Keratinocyte (primary cell): ENCODE data around the gene ACYP2. TPM values are rescaled to one million over a fixed set of nuclear protein-coding genes. Genes with fewer than 3 reads are reported as not detected.

ENCODE experiments used
- DNase-seq: peaks from one replicate; pipeline ENCODE4 v3.0.0-alpha.2; 2011; ENCODE audit warnings: low read depth, missing footprints, low spot score
- FAIRE-seq: peaks from 2 replicates; lab custom pipeline; 2011; peaks lifted over from hg19 to GRCh38; lab: Jason Lieb, UNC
- H2AFZ ChIP-seq: 2 replicates; pipeline ENCODE4 v1.6.0; 2012; ENCODE audit warnings: low read length, control low read depth, inconsistent platforms; ENCODE audit not compliant: control insufficient read depth
- H3K27ac ChIP-seq: 2 replicates; pipeline ENCODE4 v1.5.1; 2011; ENCODE audit warnings: low read length; ENCODE audit not compliant: control insufficient read depth, insufficient read depth
- H3K27me3 ChIP-seq: 3 replicates; pipeline ENCODE4 v1.6.0; 2011; ENCODE audit warnings: low read length; ENCODE audit not compliant: control insufficient read depth, insufficient read depth; ENCODE audit errors: extremely low read depth
- H3K36me3 ChIP-seq, 2 experiments: 2 replicates in 1 of 2; 3 replicates in 1 of 2; pipeline ENCODE4 v1.5.1; 2011; ENCODE audit warnings: low read length in 2 of 2, mild to moderate bottlenecking in 1 of 2; ENCODE audit not compliant: control insufficient read depth in 2 of 2, insufficient read depth in 2 of 2; ENCODE audit errors: extremely low read depth in 1 of 2
- H3K4me1 ChIP-seq: 3 replicates; pipeline ENCODE4 v1.5.1; 2011; ENCODE audit warnings: low read length; ENCODE audit not compliant: control insufficient read depth, insufficient read depth; ENCODE audit errors: extremely low read depth
- H3K4me2 ChIP-seq: 3 replicates; pipeline ENCODE4 v1.6.0; 2011; ENCODE audit warnings: low read depth, low read length; ENCODE audit not compliant: control insufficient read depth, insufficient read depth; ENCODE audit errors: extremely low read depth
- H3K4me3 ChIP-seq, 3 experiments: fragments of 200-600 bp in 1 of 3; sonication (generic) in 1 of 3; 2 replicates in 2 of 3; 3 replicates in 1 of 3; pipeline ENCODE4 v1.5.1; 2011 to 2016; ENCODE audit warnings: low read length in 3 of 3, mild to moderate bottlenecking in 3 of 3, control low read depth in 2 of 3, inconsistent platforms in 1 of 3, low read depth in 1 of 3, mixed read lengths in 1 of 3, mixed run types in 1 of 3, moderate library complexity in 1 of 3; ENCODE audit not compliant: control insufficient read depth in 2 of 3, insufficient read depth in 2 of 3; ENCODE audit errors: extremely low read depth in 1 of 3
- H3K79me2 ChIP-seq: 2 replicates; pipeline ENCODE4 v1.6.0; 2012; ENCODE audit warnings: low read length; ENCODE audit not compliant: control insufficient read depth, insufficient read depth
- H3K9ac ChIP-seq: 3 replicates; pipeline ENCODE4 v1.6.0; 2011; ENCODE audit warnings: low read length; ENCODE audit not compliant: control insufficient read depth, insufficient read depth; ENCODE audit errors: extremely low read depth
- H3K9me1 ChIP-seq: 3 replicates; pipeline ENCODE4 v1.6.0; 2011; ENCODE audit warnings: low read length; ENCODE audit not compliant: control insufficient read depth, insufficient read depth; ENCODE audit errors: extremely low read depth
- H3K9me3 ChIP-seq: 2 replicates; pipeline ENCODE4 v1.5.1; 2012; ENCODE audit warnings: low read depth, low read length; ENCODE audit not compliant: control insufficient read depth
- H4K20me1 ChIP-seq: 3 replicates; pipeline ENCODE4 v1.6.0; 2011; ENCODE audit warnings: low read length; ENCODE audit not compliant: control insufficient read depth, insufficient read depth; ENCODE audit errors: extremely low read depth
- CTCF ChIP-seq, 3 experiments: IDR thresholded peaks in 1 of 3; conservative IDR thresholded peaks in 1 of 3; optimal IDR thresholded peaks in 1 of 3; 2 replicates in 2 of 3; 3 replicates in 1 of 3; pipeline versions ENCODE3 to v1.5.1; 2011; ENCODE audit warnings: low read length in 3 of 3, mild to moderate bottlenecking in 3 of 3, moderate library complexity in 2 of 3, control low read depth in 1 of 3, inconsistent platforms in 1 of 3; ENCODE audit not compliant: insufficient read depth in 2 of 3; ENCODE audit errors: extremely low read depth in 1 of 3
- EZH2 ChIP-seq: IDR thresholded peaks from one replicate; pipeline ENCODE4 v1.6.1; 2012; ENCODE audit warnings: inconsistent platforms, mild to moderate bottlenecking, low read length, moderate library complexity
- dilution Hi-C: fragments of 300-500 bp; cut with MboI; formaldehyde crosslinking; loops from one replicate; pipeline ENCODE4 v1.7.0; 2020; ENCODE audit warnings: low sequenced_read_pairs; ENCODE audit not compliant: extremely low pct_ligation_motif_present
- polyA plus RNA-seq, 5 experiments: library from polyadenylated mRNA; depleted of rRNA in 3 of 5; stranded (reverse) in 3 of 5; stranded (forward) in 1 of 5; unstranded in 1 of 5; fragments of >200 nt; gene quantifications; 1 replicate in 1 of 5; 2 replicates in 3 of 5; 3 replicates in 1 of 5; pipeline versions ENCODE4 v1.2.1 to v1.2.3, GENCODE V29; 2011 to 2012; ENCODE audit warnings: missing spikeins in 2 of 5, low read depth in 1 of 5, low replicate concordance in 1 of 5

Gene ACYP2
- polyA plus RNA-seq, 1 donor (not counting 4 experiments of a cell fraction or from before 2014, with no cell fraction given) = 8.7 TPM

DNA sequence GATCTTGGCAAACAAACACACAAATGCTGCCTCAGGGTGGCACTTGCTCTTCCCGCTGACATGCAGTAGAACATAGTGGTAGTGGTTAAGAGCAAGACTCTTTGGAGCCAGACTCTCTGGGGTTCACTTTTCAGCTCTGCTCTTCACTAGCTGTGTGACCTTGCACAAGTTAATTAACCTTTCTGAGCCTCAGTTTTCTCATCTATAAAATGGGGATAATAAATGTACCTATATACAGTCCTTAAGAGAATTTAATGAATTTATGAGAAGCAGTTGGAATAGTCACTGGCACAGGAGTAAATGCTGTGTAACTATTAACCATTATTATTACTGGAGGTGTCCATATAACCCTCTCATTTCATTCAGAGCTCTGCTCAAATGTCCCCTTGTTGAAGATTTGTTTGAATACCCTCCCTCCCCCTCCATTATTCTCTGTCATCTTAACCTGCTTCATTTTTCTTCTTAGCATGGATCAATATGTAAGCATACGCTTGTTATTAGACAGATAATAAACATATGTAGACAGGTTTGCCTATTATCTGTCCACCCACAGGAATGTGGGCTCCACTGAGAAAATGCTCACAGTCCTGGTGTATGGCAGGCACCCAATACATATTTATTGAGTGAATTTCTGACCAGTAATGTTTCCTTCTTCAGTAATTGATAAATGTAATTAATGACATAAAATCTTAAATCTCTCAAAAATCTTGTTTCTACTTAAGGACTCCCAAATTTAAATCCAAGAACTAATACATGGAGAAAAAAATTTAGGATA lies 76.1 kb downstream of the ACYP2 start:
- Histone ChIP-seq H3K4me2 (no peak overlapping the region), H3K9me3 (no peaks in the 10 kb centered on the region), H4K20me1 (no peaks in the 10 kb centered on the region), H2AFZ (no peak overlapping the region), H3K27ac (no peak overlapping the region), H3K9ac (no peak overlapping the region), H3K27me3 (no peaks in the 10 kb centered on the region), H3K9me1 (no peaks in the 10 kb centered on the region), H3K79me2 (no peaks in the 10 kb centered on the region), H3K4me3 (no peak overlapping the region), H3K4me1 (no peaks in the 10 kb centered on the region), H3K36me3 (no peaks in the 10 kb centered on the region)
- FAIRE-seq = no peak
- no peak for DNase-seq
- dilution Hi-C loops = no loop called here
- no peak for TF ChIP-seq CTCF (optimal IDR thresholded peaks at IDR 0.05 in 1 of 3, IDR thresholded peaks at IDR 0.05 in 1 of 3, conservative IDR thresholded peaks at IDR 0.05 in 1 of 3; ENCODE audit: extremely low read depth in 1 of 3, insufficient read depth in 2 of 3, low read length in 3 of 3)
- no peak for TF ChIP-seq EZH2

GRCh38 chr2:54194761-54195750 lies 79.6 kb downstream of the ACYP2 start:
- Histone ChIP-seq H3K4me3 (no peak overlapping the region), H3K27me3 (no peaks in the 10 kb centered on the region), H3K36me3 (no peaks in the 10 kb centered on the region), H3K9me1 (no peaks in the 10 kb centered on the region), H3K4me1 (no peaks in the 10 kb centered on the region), H2AFZ (no peak overlapping the region), H4K20me1 (no peaks in the 10 kb centered on the region), H3K79me2 (no peaks in the 10 kb centered on the region), H3K4me2 (no peak overlapping the region), H3K9me3 (no peaks in the 10 kb centered on the region), H3K27ac (no peak overlapping the region), H3K9ac (no peak overlapping the region)
- DNase-seq (no peak), FAIRE-seq (no peak)
- TF ChIP-seq EZH2 = no peak
- TF ChIP-seq CTCF (optimal IDR thresholded peaks at IDR 0.05 in 1 of 3, IDR thresholded peaks at IDR 0.05 in 1 of 3, conservative IDR thresholded peaks at IDR 0.05 in 1 of 3; ENCODE audit: extremely low read depth in 1 of 3, insufficient read depth in 2 of 3, low read length in 3 of 3) = no peak
- dilution Hi-C loops = no loop called here
